ENCODE results near the gene PBX2. TPM values are rescaled to one million over a fixed set of nuclear protein-coding genes. Genes with fewer than 3 reads are reported as not detected.

PBX2 gene
- total RNA-seq, 1 experiment from 2014 or later: 84.0 TPM

GRCh38 chr6:32170294-32170693 is 19.7 kb downstream of the PBX2 start:
- no peaks in the 10 kb centered on the region for H3K9me3 ChIP-seq (ENCODE audit: low read depth, low read length, poor library complexity, severe bottlenecking)
- no peak for DNase-seq (ENCODE audit: low spot score)
- H3K36me3 ChIP-seq (ENCODE audit: insufficient read depth, low read length, poor library complexity, severe bottlenecking): peaks cover 47% of the 10 kb centered on the region
- CTCF ChIA-PET: no interaction called here
- no peak for TF ChIP-seq CTCF (conservative IDR thresholded peaks at IDR 0.05; ENCODE audit: low read depth, low read length)
- no peak for TF ChIP-seq EZH2 (IDR thresholded peaks at IDR 0.05; ENCODE audit: borderline replicate concordance, low read depth, low read length, poor library complexity, severe bottlenecking)
- BruUV-seq (replicated peaks): no TSS peak
- H3K27ac ChIP-seq (ENCODE audit: low read depth, low read length, poor library complexity, severe bottlenecking): no peak overlapping the region
- H3K4me1 ChIP-seq (ENCODE audit: insufficient read depth, low read length, poor library complexity, severe bottlenecking): peaks cover 6% of the 10 kb centered on the region
- H3K4me3 ChIP-seq (ENCODE audit: low read depth, low read length, poor library complexity, severe bottlenecking): no peak overlapping the region
- POLR2A ChIA-PET (ENCODE audit: low non-redundant PET): interaction anchor here (0.6 kb wide), 1 partner anchor 47 kb away, joined by 3 read pairs; no protein-coding TSS in a partner anchor
- H3K27me3 ChIP-seq (replicated peaks; ENCODE audit: insufficient read depth, low read depth, low read length, poor library complexity): no peaks in the 10 kb centered on the region
- intact Hi-C loops (cut with micrococcal nuclease; ENCODE audit: unreplicated experiment): no loop called here

- intact Hi-C loops (cut with micrococcal nuclease; ENCODE audit: unreplicated experiment): no loop called here
- peaks cover 47% of the 10 kb centered on the region for H3K36me3 ChIP-seq (ENCODE audit: insufficient read depth, low read length, poor library complexity, severe bottlenecking)
- BruUV-seq (replicated peaks): no TSS peak
- no peak overlapping the region for H3K4me3 ChIP-seq (ENCODE audit: low read depth, low read length, poor library complexity, severe bottlenecking)
- peaks cover 7% of the 10 kb centered on the region for H3K4me1 ChIP-seq (ENCODE audit: insufficient read depth, low read length, poor library complexity, severe bottlenecking)
- H3K27me3 ChIP-seq (replicated peaks; ENCODE audit: insufficient read depth, low read depth, low read length, poor library complexity): no peaks in the 10 kb centered on the region
- no peak for DNase-seq (ENCODE audit: low spot score)
- H3K27ac ChIP-seq (ENCODE audit: low read depth, low read length, poor library complexity, severe bottlenecking): no peak overlapping the region
- CTCF ChIA-PET: no interaction called here
- TF ChIP-seq EZH2 (IDR thresholded peaks at IDR 0.05; ENCODE audit: borderline replicate concordance, low read depth, low read length, poor library complexity, severe bottlenecking): no peak
- 0 out of 2 replicates have a peak, but pooled peaks have one; percentile 9 for TF ChIP-seq CTCF (conservative IDR thresholded peaks at IDR 0.05; ENCODE audit: low read depth, low read length)
- H3K9me3 ChIP-seq (ENCODE audit: low read depth, low read length, poor library complexity, severe bottlenecking): no peaks in the 10 kb centered on the region
- POLR2A ChIA-PET (ENCODE audit: low non-redundant PET): no interaction called here
Observed at GRCh38 chr6:32168807-32169591, 21.0 kb downstream of the PBX2 start.

GRCh38 chr6:32168350-32168749 is 21.7 kb downstream of the PBX2 start:
- CTCF ChIA-PET: no interaction called here
- peaks cover 14% of the 10 kb centered on the region for H3K4me1 ChIP-seq (ENCODE audit: insufficient read depth, low read length, poor library complexity, severe bottlenecking)
- H3K4me3 ChIP-seq (ENCODE audit: low read depth, low read length, poor library complexity, severe bottlenecking): no peak overlapping the region
- POLR2A ChIA-PET (ENCODE audit: low non-redundant PET): no interaction called here
- H3K9me3 ChIP-seq (ENCODE audit: low read depth, low read length, poor library complexity, severe bottlenecking): no peaks in the 10 kb centered on the region
- TF ChIP-seq CTCF (conservative IDR thresholded peaks at IDR 0.05; ENCODE audit: low read depth, low read length) (no peak), EZH2 (IDR thresholded peaks at IDR 0.05; ENCODE audit: borderline replicate concordance, low read depth, low read length, poor library complexity, severe bottlenecking) (no peak)
- peak overlapping the region; percentile 16 for H3K27ac ChIP-seq (ENCODE audit: low read depth, low read length, poor library complexity, severe bottlenecking)
- H3K27me3 ChIP-seq (replicated peaks; ENCODE audit: insufficient read depth, low read depth, low read length, poor library complexity): no peaks in the 10 kb centered on the region
- TSS peak; percentile 77 for BruUV-seq (replicated peaks)
- DNase-seq (ENCODE audit: low spot score): no peak
- intact Hi-C loops (cut with micrococcal nuclease; ENCODE audit: unreplicated experiment): no loop called here
- H3K36me3 ChIP-seq (ENCODE audit: insufficient read depth, low read length, poor library complexity, severe bottlenecking): peaks cover 47% of the 10 kb centered on the region

Data from A673 (cell line).